Posterior cingulate gyrus (tissue), 11 donors: Measurements from ENCODE around the gene NBAS.

ENCODE experiments used
- DNase-seq, 10 donors: peaks; one replicate each; pipeline versions ENCODE4 v3.0.0 to v3.0.0-alpha.2; 2020 to 2021; ENCODE audit warnings: mixed read lengths in 3 of 10
- intact Hi-C: fragments of 100-400 bp; cut with DNase I; formaldehyde crosslinking; loops from one replicate; pipeline ENCODE4 v1.15.1; 2023

NBAS gene

GRCh38 chr2:15591692-15592463, 30.7 kb upstream of the NBAS start, which contains the start of gene DDX1:
Gene DDX1, plus strand, starts transcription at chr2:15591868. Its CDS starts 66 bp downstream, at chr2:15591934.
- intact Hi-C loops, result loop anchor here (1.0 kb wide), 1 partner anchor 31 kb away; the partner anchor contains the start of gene NBAS
- peak; percentile 78 to 98 (median 88) for DNase-seq

GRCh38 chr2:15591373-15591691, 30.2 kb upstream of the NBAS start:
- DNase-seq, result no peak

GRCh38 chr2:15588329-15588919, 27.3 kb upstream of the NBAS start:
- intact Hi-C loops, result no loop called here
- DNase-seq, result peak in 8 of 10 donors; percentile 39 to 93 (median 66)

More at GRCh38 chr2:15591373-15591691, 30.2 kb upstream of the NBAS start:
- intact Hi-C loops, result loop anchor here (1.0 kb wide), 1 partner anchor 30 kb away; the partner anchor contains the start of gene NBAS

- intact Hi-C loops, result no loop called here
- DNase-seq, result no peak
Measured at GRCh38 chr2:15584767-15585469, 23.8 kb upstream of the NBAS start.

GRCh38 chr2:15584316-15584715, 23.2 kb upstream of the NBAS start:
- DNase-seq, result no peak
- intact Hi-C loops, result no loop called here

GRCh38 chr2:15583826-15584225, 22.7 kb upstream of the NBAS start:
- intact Hi-C loops, result no loop called here
- DNase-seq, result no peak

GRCh38 chr2:15582710-15583357, 21.7 kb upstream of the NBAS start:
- intact Hi-C loops, result no loop called here
- DNase-seq, result no peak

GRCh38 chr2:15580451-15580850, 19.3 kb upstream of the NBAS start:
- DNase-seq, result no peak
- intact Hi-C loops, result no loop called here

GRCh38 chr2:15579641-15580040, 18.5 kb upstream of the NBAS start:
- intact Hi-C loops, result loop anchor here (5.0 kb wide), 1 partner anchor 942 kb away; no protein-coding TSS in a partner anchor
- no peak for DNase-seq

- DNase-seq, result peak; percentile 68 to 97 (median 91)
- intact Hi-C loops, result loop anchor here (5.0 kb wide), 1 partner anchor 940 kb away; no protein-coding TSS in a partner anchor
Measured at GRCh38 chr2:15577071-15577735, 16.1 kb upstream of the NBAS start.

- DNase-seq, result no peak
- intact Hi-C loops, result no loop called here
Measured at GRCh38 chr2:15571729-15572128, 10.6 kb upstream of the NBAS start.

GRCh38 chr2:15570104-15570503, 9.0 kb upstream of the NBAS start:
- DNase-seq, result no peak
- intact Hi-C loops, result no loop called here

- intact Hi-C loops, result no loop called here
- DNase-seq, result no peak
Measured at GRCh38 chr2:15568874-15569273, 7.7 kb upstream of the NBAS start.

- intact Hi-C loops, result no loop called here
- DNase-seq, result no peak
Measured at GRCh38 chr2:15566912-15567311, 5.8 kb upstream of the NBAS start.

GRCh38 chr2:15565994-15566671, 5.0 kb upstream of the NBAS start:
- intact Hi-C loops, result no loop called here
- DNase-seq, result no peak

- no peak for DNase-seq
- intact Hi-C loops, result no loop called here
Measured at GRCh38 chr2:15565392-15565791, 4.3 kb upstream of the NBAS start.

- intact Hi-C loops, result no loop called here
- no peak for DNase-seq
Measured at GRCh38 chr2:15563227-15564100, 2.3 kb upstream of the NBAS start.

- intact Hi-C loops, result no loop called here
- no peak for DNase-seq
Measured at GRCh38 chr2:15562354-15563031, 1.4 kb upstream of the NBAS start.
